ENCODE data around the gene RNASE12.

The RNASE12 gene

DNA sequence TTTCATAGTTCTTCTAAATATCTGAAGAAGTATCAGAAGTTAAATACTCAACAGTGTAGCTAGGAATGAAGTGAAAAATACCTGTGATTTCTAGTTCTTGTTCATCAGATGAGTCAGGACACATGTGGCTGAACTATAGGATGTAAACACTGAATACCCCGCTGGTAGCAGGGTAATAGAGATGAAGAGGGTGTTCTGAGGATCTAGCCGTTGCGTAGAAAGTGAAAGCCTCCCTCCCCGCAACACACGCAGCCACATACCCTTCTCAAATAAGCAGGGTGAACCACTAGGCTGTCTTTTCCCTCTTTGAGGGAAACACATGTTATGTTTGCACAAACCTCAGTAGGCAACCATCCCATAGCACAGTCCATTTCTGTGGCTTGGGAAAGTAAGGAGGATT lies 16.4 kb upstream of the RNASE12 start:
- Histone ChIP-seq H3K9me3 (ENCODE audit: control insufficient read depth, insufficient read depth, low read depth, low read length) (no peaks in the 10 kb centered on the region), H3K4me3 (ENCODE audit: low read depth, low read length) (no peak overlapping the region), H3K36me3 (ENCODE audit: control insufficient read depth in 2 of 2, insufficient read depth in 1 of 2, low read length in 2 of 2) (no peaks in the 10 kb centered on the region), H3K4me1 (ENCODE audit: control insufficient read depth, insufficient read depth, low read length) (peaks cover 4% of the 10 kb centered on the region; the same call in 1 of the 2 replicates), H3K27ac (ENCODE audit: extremely low read depth, low read depth, low read length) (no peak overlapping the region)
- ChIA-PET CTCF (interaction anchor here (0.5 to 2.8 kb wide), 14 partner anchors 51 to 651 kb away, joined by 3 to 18 read pairs (median 4); no protein-coding TSS in a partner anchor), POLR2A (interaction anchor here (1.3 kb wide), 1 partner anchor 192 kb away, joined by 3 read pairs; no protein-coding TSS in a partner anchor)
- TF ChIP-seq, protein P1, sequence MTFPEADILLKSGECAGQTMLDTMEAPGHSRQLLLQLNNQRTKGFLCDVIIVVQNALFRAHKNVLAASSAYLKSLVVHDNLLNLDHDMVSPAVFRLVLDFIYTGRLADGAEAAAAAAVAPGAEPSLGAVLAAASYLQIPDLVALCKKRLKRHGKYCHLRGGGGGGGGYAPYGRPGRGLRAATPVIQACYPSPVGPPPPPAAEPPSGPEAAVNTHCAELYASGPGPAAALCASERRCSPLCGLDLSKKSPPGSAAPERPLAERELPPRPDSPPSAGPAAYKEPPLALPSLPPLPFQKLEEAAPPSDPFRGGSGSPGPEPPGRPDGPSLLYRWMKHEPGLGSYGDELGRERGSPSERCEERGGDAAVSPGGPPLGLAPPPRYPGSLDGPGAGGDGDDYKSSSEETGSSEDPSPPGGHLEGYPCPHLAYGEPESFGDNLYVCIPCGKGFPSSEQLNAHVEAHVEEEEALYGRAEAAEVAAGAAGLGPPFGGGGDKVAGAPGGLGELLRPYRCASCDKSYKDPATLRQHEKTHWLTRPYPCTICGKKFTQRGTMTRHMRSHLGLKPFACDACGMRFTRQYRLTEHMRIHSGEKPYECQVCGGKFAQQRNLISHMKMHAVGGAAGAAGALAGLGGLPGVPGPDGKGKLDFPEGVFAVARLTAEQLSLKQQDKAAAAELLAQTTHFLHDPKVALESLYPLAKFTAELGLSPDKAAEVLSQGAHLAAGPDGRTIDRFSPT (tag by site-specific recombination; IDR thresholded peaks at IDR 0.05) = no peak
- TF ChIP-seq YY2 (tag by site-specific recombination; IDR thresholded peaks at IDR 0.05) (no peak), ZNF202 (tag by site-specific recombination; IDR thresholded peaks at IDR 0.05; ENCODE audit: borderline replicate concordance) (no peak), ZNF155 (tag by site-specific recombination; IDR thresholded peaks at IDR 0.05) (no peak), ZBTB8A (tag by site-specific recombination; IDR thresholded peaks at IDR 0.05) (no peak)
- TF ChIP-seq, protein P2, sequence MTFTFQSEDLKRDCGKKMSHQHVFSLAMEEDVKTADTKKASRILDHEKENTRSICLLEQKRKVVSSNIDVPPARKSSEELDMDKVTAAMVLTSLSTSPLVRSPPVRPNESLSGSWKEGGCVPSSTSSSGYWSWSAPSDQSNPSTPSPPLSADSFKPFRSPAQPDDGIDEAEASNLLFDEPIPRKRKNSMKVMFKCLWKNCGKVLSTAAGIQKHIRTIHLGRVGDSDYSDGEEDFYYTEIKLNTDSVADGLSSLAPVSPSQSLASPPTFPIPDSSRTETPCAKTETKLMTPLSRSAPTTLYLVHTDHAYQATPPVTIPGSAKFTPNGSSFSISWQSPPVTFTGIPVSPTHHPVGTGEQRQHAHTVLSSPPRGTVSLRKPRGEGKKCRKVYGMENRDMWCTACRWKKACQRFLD (tag by site-specific recombination; IDR thresholded peaks at IDR 0.05) = no peak

DNA sequence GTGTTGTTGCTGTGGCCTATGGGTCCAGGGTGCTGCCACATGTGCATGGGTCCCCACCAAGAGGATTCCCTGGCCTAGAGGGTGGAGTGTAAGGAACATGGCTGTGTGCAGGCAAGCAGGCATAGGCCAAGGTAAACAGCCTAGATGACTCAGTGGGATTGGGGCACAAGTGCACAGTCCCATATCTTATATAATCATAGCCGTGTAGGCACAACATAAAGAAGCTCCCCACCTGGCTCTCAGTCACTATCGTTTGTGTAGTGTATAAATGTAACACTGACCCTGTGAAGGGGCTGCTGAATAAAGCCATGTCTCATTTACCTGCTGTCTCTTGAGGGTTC lies 15.7 kb upstream of the RNASE12 start:
- Histone ChIP-seq H3K4me1 (ENCODE audit: control insufficient read depth, insufficient read depth, low read length) (peaks cover 4% of the 10 kb centered on the region; the same call in 1 of the 2 replicates), H3K4me3 (ENCODE audit: low read depth, low read length) (no peak overlapping the region), H3K36me3 (ENCODE audit: control insufficient read depth in 2 of 2, insufficient read depth in 1 of 2, low read length in 2 of 2) (no peaks in the 10 kb centered on the region), H3K9me3 (ENCODE audit: control insufficient read depth, insufficient read depth, low read depth, low read length) (no peaks in the 10 kb centered on the region), H3K27ac (ENCODE audit: extremely low read depth, low read depth, low read length) (no peak overlapping the region)
- TF ChIP-seq ZNF610 (tag by site-specific recombination; IDR thresholded peaks at IDR 0.05; ENCODE audit: borderline replicate concordance) = no peak
- POLR2A ChIA-PET = interaction anchor here (1.3 kb wide), 1 partner anchor 191 kb away, joined by 3 read pairs; no protein-coding TSS in a partner anchor
- CTCF ChIA-PET = interaction anchor here (0.5 to 2.8 kb wide), 13 partner anchors 50 to 650 kb away, joined by 3 to 18 read pairs (median 4); partner anchors contain the start of genes APEX1 and OSGEP

DNA sequence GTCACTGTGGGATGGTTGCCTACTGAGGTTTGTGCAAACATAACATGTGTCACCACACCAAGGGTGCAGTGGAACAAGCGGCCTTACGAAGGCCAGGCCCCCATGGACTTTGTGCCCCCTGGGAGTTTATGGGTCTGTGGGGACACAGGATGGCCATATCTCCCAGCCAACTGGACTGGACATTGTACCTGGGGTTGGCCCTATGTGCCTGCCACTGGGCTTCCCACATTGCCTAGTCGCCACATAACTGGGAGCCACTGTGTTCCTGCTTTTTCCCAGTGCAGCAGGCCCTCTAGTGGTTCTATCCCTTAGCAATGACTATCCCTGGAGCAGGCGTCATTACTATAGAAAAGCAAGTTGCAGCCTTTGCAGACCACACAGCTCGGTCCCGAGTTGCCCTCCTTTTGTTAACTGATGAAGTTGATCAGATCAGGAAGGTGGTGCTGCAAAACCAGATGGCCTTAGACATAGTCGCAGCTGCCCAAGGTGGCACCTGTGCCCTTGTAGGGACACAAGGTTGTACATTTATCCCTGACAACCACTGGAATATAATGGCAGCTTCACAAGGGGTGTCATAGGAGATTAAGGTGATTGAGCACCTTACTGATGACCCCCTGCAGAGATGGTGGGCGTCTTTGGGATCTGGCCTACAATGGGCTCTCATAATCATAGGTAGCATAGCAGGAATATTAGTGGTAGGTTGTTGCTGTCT lies 15.2 kb upstream of the RNASE12 start:
- ChIA-PET CTCF (interaction anchor here (0.6 to 2.8 kb wide), 11 partner anchors 50 to 279 kb away, joined by 3 to 18 read pairs (median 4); partner anchors contain the start of genes APEX1 and OSGEP), POLR2A (interaction anchor here (1.5 kb wide), 1 partner anchor 263 kb away, joined by 4 read pairs; the partner anchor contains the start of gene PARP2)
- no peaks in the 10 kb centered on the region for H3K9me3 ChIP-seq (ENCODE audit: control insufficient read depth, insufficient read depth, low read depth, low read length)
- H3K36me3 ChIP-seq (ENCODE audit: control insufficient read depth in 2 of 2, insufficient read depth in 1 of 2, low read length in 2 of 2) = no peaks in the 10 kb centered on the region
- no peak overlapping the region for H3K4me3 ChIP-seq (ENCODE audit: low read depth, low read length)
- H3K27ac ChIP-seq (ENCODE audit: extremely low read depth, low read depth, low read length) = no peak overlapping the region
- H3K4me1 ChIP-seq (ENCODE audit: control insufficient read depth, insufficient read depth, low read length) = peaks cover 4% of the 10 kb centered on the region; the same call in 1 of the 2 replicates
- TF ChIP-seq, protein P3, sequence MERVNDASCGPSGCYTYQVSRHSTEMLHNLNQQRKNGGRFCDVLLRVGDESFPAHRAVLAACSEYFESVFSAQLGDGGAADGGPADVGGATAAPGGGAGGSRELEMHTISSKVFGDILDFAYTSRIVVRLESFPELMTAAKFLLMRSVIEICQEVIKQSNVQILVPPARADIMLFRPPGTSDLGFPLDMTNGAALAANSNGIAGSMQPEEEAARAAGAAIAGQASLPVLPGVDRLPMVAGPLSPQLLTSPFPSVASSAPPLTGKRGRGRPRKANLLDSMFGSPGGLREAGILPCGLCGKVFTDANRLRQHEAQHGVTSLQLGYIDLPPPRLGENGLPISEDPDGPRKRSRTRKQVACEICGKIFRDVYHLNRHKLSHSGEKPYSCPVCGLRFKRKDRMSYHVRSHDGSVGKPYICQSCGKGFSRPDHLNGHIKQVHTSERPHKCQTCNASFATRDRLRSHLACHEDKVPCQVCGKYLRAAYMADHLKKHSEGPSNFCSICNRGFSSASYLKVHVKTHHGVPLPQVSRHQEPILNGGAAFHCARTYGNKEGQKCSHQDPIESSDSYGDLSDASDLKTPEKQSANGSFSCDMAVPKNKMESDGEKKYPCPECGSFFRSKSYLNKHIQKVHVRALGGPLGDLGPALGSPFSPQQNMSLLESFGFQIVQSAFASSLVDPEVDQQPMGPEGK (tag by site-specific recombination; IDR thresholded peaks at IDR 0.05) = no peak
- TF ChIP-seq ZNF132 (tag by site-specific recombination; IDR thresholded peaks at IDR 0.05; ENCODE audit: borderline replicate concordance) (no peak), ZFHX2 (tag by site-specific recombination; conservative IDR thresholded peaks at IDR 0.05) (no peak), ZSCAN23 (tag by site-specific recombination; IDR thresholded peaks at IDR 0.05) (no peak), PRDM1 (tag by site-specific recombination; IDR thresholded peaks at IDR 0.05) (no peak), ZNF133 (tag by site-specific recombination; IDR thresholded peaks at IDR 0.05) (no peak), ZNF529 (tag by site-specific recombination; IDR thresholded peaks at IDR 0.05; ENCODE audit: insufficient replicate concordance) (no peak), ZNF426 (tag by site-specific recombination; IDR thresholded peaks at IDR 0.05) (no peak), ZBTB21 (tag by site-specific recombination; IDR thresholded peaks at IDR 0.05) (no peak), ZNF701 (tag by site-specific recombination; IDR thresholded peaks at IDR 0.05) (no peak), ZNF140 (tag by site-specific recombination; IDR thresholded peaks at IDR 0.05) (no peak), ZNF239 (tag by site-specific recombination; IDR thresholded peaks at IDR 0.05) (no peak), ZNF768 (tag by site-specific recombination; IDR thresholded peaks at IDR 0.05) (no peak)
- TF ChIP-seq, protein P4, sequence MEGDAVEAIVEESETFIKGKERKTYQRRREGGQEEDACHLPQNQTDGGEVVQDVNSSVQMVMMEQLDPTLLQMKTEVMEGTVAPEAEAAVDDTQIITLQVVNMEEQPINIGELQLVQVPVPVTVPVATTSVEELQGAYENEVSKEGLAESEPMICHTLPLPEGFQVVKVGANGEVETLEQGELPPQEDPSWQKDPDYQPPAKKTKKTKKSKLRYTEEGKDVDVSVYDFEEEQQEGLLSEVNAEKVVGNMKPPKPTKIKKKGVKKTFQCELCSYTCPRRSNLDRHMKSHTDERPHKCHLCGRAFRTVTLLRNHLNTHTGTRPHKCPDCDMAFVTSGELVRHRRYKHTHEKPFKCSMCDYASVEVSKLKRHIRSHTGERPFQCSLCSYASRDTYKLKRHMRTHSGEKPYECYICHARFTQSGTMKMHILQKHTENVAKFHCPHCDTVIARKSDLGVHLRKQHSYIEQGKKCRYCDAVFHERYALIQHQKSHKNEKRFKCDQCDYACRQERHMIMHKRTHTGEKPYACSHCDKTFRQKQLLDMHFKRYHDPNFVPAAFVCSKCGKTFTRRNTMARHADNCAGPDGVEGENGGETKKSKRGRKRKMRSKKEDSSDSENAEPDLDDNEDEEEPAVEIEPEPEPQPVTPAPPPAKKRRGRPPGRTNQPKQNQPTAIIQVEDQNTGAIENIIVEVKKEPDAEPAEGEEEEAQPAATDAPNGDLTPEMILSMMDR (tag by site-specific recombination; IDR thresholded peaks at IDR 0.05) = peak; percentile 39; the same call in 1 of the 2 replicates
- TF ChIP-seq, protein P5, sequence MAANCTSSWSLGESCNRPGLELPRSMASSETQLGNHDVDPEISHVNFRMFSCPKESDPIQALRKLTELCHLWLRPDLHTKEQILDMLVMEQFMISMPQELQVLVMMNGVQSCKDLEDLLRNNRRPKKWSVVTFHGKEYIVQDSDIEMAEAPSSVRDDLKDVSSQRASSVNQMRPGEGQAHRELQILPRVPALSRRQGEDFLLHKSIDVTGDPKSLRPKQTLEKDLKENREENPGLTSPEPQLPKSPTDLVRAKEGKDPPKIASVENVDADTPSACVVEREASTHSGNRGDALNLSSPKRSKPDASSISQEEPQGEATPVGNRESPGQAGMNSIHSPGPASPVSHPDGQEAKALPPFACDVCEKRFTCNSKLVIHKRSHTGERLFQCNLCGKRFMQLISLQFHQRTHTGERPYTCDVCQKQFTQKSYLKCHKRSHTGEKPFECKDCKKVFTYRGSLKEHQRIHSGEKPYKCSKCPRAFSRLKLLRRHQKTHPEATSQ (tag by site-specific recombination; IDR thresholded peaks at IDR 0.05) = no peak

All from HEK293 (cell line).